DOHH2 (cell line): Measurements from ENCODE around the gene AMY1C.
"Not testable (repeated sequence)": the region's sequence is repeated elsewhere in the genome, so short reads cannot be mapped to it uniquely, and the experiment has no call there.

Experiments
- CTCF ChIP-seq: fragments of 200-600 bp; sonication (generic); IDR thresholded peaks from one replicate; pipeline ENCODE4 v1.5.1; 2014; ENCODE audit warnings: antibody characterized with exemption, mild to moderate bottlenecking, low read depth, low read length; ENCODE audit not compliant: poor library complexity, severe bottlenecking
- EZH2phosphoT487 ChIP-seq: fragments of 200-600 bp; sonication (generic); IDR thresholded peaks from 2 replicates; pipeline ENCODE4 v1.6.1; 2017; ENCODE audit warnings: borderline replicate concordance, mild to moderate bottlenecking, antibody characterized with exemption, low read length, moderate library complexity, mixed read lengths

GRCh38 chr1:103735334-103735733, 14.4 kb upstream of the AMY1C start:
- TF ChIP-seq CTCF, EZH2phosphoT487: not testable (repeated sequence)
